GM19025 (cell line): ENCODE data around the gene MRPL4.

Experiments used
- ATAC-seq: cut with Tn5 transposase; IDR thresholded peaks from one replicate; pipeline ENCODE4 v1.9.1; 2021; ENCODE audit warnings: mild to moderate bottlenecking, low read depth, moderate library complexity; ENCODE audit not compliant: unreplicated experiment

The MRPL4 gene

GRCh38 chr19:10286803-10287737, 35.1 kb downstream of the MRPL4 start, which contains the start of gene ICAM4:
Gene ICAM4, plus strand, starts transcription at chr19:10286955. Its CDS starts 58 bp downstream, at chr19:10287013.
- ATAC-seq = no peak

DNA sequence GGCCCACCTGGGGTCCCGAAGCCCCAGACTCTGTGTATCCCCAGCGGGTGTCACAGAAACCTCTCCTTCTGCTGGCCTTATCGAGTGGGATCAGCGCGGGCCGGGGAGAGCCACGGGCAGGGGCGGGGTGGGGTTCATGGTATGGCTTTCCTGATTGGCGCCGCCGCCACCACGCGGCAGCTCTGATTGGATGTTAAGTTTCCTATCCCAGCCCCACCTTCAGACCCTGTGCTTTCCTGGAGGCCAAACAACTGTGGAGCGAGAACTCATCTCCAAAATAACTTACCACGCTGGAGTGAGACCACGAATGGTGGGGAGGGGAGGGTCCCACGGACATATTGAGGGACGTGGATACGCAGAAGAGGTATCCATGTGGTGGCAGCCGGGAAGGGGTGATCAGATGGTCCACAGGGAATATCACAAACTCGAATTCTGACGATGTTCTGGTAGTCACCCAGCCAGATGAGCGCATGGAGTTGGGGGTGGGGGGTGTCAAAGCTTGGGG, 36.7 kb downstream of the MRPL4 start:
- no peak for ATAC-seq

DNA sequence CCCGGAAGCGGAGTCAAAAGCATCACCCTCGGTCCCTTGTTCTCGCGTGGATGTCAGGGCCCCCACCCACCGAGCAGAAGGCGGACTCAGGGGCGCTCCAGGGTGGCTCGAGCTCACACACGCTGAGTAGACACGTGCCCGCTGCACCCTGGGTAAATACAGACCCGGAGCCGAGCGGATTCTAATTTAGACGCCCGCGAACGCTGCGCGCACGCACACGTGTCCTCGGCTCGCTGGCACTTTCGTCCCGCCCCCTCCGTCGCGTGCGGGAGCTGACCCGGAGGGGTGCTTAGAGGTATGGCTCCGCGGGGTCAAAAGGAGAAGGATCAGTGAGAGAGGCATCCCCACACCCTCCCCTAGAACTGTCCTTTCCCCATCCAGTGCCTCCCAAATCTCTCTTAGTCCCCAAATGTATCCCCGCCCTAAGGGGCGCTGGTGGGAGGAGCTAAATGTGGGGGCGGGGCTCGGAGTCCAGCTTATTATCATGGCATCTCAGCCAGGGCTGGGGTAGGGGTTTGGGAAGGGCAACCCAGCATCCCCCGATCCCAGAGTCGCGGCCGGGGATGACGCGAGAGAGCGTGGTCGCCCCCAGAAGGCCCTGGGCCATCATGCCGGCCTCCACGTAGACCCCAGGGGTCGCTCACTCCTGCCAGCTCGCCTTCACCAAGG, 37.3 kb downstream of the MRPL4 start:
- no peak for ATAC-seq

- ATAC-seq = no peak
Measured at GRCh38 chr19:10289836-10290356, 37.9 kb downstream of the MRPL4 start, which contains the start of gene ICAM5. Gene ICAM5, plus strand, starts transcription at chr19:10289952. Its CDS starts 92 bp downstream, at chr19:10290044.

DNA sequence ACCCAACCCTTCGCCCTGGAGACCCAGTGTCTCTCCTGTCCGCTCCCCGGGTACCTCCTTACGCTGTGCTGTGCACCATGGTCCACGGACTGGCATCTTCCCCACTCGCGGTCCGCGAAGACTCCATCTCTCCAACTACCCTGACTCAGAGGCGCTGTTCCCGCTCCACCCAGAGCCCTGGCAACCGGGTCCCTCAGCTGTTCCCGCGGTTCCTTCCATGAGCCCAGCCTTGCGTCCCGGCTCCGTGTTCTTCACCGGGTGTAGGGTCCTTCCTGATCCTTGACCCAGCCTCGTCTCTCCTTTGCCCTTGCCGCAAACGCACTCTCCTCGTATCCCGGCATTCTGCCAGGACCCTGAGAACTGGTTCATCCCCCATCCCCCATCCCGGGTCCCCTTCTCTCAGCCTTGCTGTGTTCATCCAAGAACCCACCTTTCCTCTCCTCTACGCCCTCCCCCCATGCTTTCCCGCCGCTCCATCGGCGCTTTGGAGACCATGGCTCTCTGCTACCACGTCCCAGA, 38.4 kb downstream of the MRPL4 start:
- ATAC-seq = no peak

DNA sequence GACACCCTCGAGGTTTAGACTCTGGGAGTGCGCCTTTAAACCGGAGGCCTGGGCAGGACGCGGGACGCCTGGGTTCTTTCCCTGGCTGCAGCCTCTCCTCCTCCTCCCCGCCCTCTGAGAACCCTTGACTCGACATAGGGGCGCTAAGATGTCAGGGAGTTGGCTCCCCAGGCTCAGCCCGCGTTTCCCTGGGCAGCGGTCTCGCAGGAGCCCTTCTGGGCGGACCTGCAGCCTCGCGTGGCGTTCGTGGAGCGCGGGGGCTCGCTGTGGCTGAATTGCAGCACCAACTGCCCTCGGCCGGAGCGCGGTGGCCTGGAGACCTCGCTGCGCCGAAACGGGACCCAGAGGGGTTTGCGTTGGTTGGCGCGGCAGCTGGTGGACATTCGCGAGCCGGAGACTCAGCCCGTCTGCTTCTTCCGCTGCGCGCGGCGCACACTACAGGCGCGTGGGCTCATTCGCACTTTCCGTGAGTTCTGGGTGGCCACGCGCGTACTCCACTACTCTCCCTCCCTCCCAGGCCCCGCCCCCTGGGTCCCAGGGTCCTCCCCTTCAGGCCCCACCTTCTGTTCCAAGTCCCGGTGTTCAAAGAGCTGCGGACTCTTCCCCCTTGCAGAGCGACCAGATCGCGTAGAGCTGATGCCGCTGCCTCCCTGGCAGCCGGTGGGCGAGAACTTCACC, 39.0 kb downstream of the MRPL4 start:
- no peak for ATAC-seq

DNA sequence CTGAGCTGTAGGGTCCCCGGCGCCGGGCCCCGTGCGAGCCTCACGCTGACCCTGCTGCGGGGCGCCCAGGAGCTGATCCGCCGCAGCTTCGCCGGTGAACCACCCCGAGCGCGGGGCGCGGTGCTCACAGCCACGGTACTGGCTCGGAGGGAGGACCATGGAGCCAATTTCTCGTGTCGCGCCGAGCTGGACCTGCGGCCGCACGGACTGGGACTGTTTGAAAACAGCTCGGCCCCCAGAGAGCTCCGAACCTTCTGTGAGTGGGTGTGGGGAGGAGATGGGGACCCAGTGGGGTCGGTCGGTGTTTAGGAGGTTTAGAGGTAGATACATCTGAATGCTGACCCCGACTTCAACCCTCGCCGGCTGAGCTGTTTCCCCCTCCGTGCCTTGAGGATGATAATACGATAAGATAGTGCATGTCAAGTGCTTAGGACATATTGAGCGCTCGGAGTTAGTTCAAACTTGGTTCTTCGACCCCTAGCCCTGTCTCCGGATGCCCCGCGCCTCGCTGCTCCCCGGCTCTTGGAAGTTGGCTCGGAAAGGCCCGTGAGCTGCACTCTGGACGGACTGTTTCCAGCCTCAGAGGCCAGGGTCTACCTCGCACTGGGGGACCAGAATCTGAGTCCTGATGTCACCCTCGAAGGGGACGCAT, 39.7 kb downstream of the MRPL4 start:
- ATAC-seq = no peak

GRCh38 chr19:10292206-10292788, 40.3 kb downstream of the MRPL4 start:
- ATAC-seq = no peak

DNA sequence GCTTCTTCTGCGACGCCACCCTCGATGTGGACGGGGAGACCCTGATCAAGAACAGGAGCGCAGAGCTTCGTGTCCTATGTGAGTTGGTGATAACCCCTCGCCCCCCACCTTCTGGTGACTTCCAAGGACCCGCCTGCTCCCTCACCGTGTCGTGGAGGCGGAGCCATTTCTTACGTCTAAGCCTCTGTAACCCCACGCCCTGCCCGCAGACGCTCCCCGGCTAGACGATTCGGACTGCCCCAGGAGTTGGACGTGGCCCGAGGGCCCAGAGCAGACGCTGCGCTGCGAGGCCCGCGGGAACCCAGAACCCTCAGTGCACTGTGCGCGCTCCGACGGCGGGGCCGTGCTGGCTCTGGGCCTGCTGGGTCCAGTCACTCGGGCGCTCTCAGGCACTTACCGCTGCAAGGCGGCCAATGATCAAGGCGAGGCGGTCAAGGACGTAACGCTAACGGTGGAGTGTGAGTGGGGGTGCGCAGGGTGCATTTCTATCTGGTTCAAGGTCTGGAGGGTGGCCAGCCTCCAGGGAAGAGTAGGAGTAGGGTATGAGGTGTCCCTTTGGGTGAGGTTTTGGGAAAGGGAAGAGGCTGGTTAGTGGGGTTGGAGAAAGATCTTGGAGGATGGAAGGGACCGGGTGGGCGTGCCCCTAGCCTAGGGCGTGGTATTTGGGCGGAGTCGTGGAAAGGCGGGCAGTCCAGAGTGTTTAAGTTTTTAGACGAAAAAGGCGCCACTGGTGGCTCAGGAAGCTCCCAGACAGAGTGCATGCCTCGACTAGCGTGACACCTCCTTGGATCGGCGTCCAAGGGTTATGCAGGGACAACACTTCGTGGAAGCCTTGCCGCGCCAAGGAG, 41.0 kb downstream of the MRPL4 start:
- no peak for ATAC-seq

- no peak for ATAC-seq
Measured at GRCh38 chr19:10293637-10294367, 41.8 kb downstream of the MRPL4 start.

- ATAC-seq = no peak
Measured at GRCh38 chr19:10294368-10294697, 42.3 kb downstream of the MRPL4 start.

DNA sequence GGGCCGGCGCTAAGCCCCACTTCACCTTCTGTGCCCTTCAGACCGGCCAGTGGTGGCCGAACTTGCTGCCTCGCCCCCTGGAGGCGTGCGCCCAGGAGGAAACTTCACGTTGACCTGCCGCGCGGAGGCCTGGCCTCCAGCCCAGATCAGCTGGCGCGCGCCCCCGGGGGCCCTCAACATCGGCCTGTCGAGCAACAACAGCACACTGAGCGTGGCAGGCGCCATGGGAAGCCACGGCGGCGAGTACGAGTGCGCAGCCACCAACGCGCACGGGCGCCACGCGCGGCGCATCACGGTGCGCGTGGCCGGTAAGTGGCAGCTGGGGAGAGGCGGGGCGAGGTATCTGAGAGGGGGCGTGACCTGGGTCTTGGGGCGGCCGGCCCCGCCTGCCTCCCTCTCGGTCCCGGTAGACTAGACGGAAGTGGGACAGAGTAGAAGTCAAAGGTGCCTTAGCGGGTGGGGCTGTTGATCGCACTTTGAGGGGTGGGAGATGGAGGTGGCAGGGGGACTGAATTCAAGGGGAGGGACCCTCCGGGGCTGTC, 43.4 kb downstream of the MRPL4 start:
- peak; percentile 48 for ATAC-seq

DNA sequence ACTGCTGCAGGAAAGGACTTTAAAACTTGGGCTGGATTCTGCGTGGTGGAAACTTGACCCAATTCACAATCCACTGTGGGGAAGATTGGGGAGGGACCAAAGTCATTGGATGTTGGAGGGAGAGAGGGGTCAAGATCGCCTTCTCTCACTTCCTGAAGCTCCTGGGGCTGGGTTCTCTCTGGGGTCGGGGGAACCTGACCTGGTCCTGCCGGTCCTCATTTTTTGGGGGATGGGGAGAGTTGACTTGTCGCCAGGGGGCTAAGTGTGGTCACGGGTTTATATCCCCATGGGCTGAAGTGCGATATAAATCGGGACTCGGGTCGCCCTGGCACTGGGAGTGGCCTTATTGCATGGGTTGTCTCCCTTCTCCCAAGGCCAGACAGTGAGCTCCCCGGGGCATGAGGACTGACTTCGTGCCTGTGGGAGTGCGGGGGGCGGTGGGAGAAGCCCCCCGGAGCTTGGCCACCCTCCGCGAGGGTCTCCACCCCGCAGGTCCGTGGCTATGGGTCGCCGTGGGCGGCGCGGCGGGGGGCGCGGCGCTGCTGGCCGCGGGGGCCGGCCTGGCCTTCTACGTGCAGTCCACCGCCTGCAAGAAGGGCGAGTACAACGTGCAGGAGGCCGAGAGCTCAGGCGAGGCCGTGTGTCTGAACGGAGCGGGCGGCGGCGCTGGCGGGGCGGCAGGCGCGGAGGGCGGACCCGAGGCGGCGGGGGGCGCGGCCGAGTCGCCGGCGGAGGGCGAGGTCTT, 44.0 kb downstream of the MRPL4 start:
- no peak for ATAC-seq

DNA sequence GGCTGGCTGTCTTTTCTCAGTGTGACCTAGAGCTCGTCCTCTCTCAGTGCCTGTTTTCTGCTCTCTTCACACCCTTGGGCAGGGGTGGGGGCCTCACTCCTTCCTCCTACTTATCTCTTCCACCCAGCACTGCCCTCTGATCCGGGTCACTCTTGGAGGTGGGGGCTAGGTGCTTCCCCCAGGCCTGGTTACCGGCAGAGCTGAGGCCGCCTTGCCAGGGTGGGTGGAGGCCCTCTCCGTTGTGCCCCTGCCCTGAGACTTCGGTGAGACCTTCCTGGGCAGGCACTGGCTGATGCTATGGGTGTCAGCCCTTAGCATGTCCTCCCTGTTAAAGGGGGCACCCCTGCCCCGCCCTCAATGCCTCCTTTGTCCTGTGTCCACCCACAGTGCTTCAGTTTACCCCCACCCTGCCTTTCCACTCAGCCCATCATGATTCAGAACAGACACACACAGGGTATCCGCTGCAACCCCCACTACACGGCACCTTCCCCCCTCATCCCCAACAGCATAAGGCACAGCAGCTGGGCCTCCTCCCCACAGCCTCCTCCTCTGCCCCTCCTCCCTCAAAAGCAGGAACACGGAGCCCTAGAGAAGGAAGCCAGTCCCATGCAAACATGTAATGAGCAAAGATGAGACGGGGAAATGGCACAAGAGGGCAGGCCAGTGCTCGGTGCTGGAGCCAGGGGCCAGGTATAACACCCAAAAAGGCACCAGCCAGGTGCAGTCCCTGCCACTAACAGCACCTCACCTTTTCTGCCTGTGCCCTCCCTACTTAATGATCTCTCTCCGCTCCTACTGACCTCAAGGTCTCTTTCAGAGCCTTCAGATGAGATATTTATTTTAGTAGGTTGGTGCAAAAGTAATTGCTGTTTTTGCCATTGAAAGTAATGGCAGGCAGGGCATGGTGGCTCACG, 47.8 kb downstream of the MRPL4 start:
- no peak for ATAC-seq

DNA sequence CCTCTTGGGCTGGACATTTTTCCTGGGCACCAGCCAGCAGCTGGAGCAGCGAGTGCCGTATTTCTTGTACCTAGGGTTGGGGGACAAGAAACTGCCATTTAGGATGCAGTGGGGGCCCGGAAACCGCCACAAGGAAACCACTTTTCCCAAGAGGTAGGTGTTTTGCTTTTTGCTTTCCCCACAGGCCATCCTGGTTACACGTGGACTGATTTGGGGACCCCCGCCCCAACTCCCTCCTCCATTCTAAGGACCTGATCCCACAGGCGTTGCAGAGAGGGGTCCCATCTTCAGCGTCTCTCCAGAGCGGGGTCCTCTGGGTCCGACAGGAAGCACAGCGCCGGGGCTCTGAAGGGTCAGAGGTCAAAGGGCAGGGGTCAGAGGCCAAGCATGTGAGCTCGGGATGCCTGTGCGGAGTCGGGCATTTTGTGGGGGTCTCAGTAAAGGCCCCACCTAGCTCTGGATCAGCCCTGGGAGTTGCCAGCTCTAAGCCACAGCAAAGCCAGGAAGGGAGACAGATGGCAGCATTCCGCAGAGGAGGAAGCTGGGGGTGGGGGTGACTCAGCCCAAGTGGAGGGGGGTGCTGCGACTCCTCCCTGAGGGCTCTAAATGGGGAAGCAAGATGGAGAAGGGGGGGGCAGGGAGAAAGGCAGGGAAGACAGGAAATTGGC, 53.3 kb downstream of the MRPL4 start:
- ATAC-seq = no peak

- no peak for ATAC-seq
Measured at GRCh38 chr19:10306327-10306726, 54.3 kb downstream of the MRPL4 start.
